ENCODE data around the gene ETV2.

DNA sequence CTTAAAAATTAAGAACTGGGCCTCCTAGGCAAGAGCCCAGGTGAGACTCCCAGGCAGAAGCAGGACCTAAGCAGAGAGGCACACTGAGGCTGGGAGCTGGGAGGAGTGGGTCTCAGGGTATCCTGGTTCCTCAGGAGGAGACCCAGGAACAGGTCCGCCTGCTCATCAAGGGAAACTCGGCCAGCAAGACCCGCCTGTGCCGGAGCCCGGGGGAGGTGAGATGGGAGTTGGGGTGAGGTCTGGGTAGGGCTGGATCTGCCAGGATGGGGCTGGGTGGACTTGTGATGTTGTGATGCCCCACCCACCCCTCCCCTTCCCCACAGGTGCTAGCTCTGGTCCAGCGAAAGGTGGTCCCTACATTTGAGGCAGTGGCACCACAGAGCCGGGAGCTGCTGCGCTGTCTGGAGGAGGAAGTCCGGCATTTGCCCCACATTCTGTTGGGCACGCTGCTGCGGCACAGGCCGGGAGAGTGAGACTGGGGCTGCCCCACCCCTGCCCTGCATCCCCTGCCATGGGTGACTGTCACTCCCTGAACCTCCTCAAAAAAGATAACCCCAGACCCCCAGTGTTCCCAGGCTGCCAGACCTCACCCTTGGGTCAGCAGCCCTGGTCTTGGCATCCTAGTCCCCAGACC is 22.1 kb upstream of the ETV2 start:
- TF ChIP-seq POLR2A (IDR thresholded peaks at IDR 0.05), result no peak
- TF ChIP-seq, protein P1, sequence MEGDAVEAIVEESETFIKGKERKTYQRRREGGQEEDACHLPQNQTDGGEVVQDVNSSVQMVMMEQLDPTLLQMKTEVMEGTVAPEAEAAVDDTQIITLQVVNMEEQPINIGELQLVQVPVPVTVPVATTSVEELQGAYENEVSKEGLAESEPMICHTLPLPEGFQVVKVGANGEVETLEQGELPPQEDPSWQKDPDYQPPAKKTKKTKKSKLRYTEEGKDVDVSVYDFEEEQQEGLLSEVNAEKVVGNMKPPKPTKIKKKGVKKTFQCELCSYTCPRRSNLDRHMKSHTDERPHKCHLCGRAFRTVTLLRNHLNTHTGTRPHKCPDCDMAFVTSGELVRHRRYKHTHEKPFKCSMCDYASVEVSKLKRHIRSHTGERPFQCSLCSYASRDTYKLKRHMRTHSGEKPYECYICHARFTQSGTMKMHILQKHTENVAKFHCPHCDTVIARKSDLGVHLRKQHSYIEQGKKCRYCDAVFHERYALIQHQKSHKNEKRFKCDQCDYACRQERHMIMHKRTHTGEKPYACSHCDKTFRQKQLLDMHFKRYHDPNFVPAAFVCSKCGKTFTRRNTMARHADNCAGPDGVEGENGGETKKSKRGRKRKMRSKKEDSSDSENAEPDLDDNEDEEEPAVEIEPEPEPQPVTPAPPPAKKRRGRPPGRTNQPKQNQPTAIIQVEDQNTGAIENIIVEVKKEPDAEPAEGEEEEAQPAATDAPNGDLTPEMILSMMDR (IDR thresholded peaks at IDR 0.05 in 4 of 5, conservative IDR thresholded peaks at IDR 0.05 in 1 of 5), result no peak
